K562 (cell line): Measurements from ENCODE around the gene MBNL1. TPM values are rescaled to one million over a fixed set of nuclear protein-coding genes. Genes with fewer than 3 reads are reported as not detected.

ENCODE experiments used
- ATAC-seq: fragments of 200-7000 bp; cut with Tn5 transposase; 3 replicates; pipeline ENCODE4 v1.9.1; 2020; ENCODE audit warnings: moderate library complexity
- BruUV-seq: library from RNA; stranded (reverse); fragments of 400-500 nt; replicated peaks from 2 replicates; lab custom pipeline; 2021; lab: Mats Ljungman, UMichigan
- CTCF ChIA-PET: fragments of 300-600 bp; formaldehyde crosslinking; extraction: SDS; loops from one replicate; lab custom pipeline; 2021; ENCODE audit warnings: low intra/inter-chr PET ratio; lab: Yijun Ruan, JAX
- POLR2A ChIA-PET: fragments of 300-600, 350-650 bp; sonication (Branson Sonifier 250); formaldehyde crosslinking; extraction: SDS; loops from one replicate; lab custom pipeline; 2021; ENCODE audit warnings: antibody characterized with exemption, inconsistent platforms; lab: Yijun Ruan, JAX
- DNase-seq, 4 experiments: peaks; one replicate each; pipeline versions ENCODE4 v3.0.0 to v3.0.0-alpha.2; 2011 to 2018; ENCODE audit warnings: low spot score in 3 of 4, mixed read lengths in 3 of 4; ENCODE audit errors: extremely low read depth in 1 of 4
- FAIRE-seq: peaks from 2 replicates; lab custom pipeline; 2011; peaks lifted over from hg19 to GRCh38; lab: Jason Lieb, UNC
- H2AFZ ChIP-seq: 2 replicates; pipeline ENCODE4 v1.6.0; 2011; ENCODE audit warnings: low read depth, low read length, control low read depth, inconsistent platforms
- H3K27ac ChIP-seq: fragments of 200-600 bp; 3 replicates; pipeline ENCODE4 v1.8.0; 2011; ENCODE audit warnings: low read depth, mild to moderate bottlenecking, control low read depth, inconsistent platforms, low read length, moderate library complexity, mixed read lengths; ENCODE audit errors: extremely low read depth
- H3K27me3 ChIP-seq, 2 experiments: fragments of 300-600 bp in 1 of 2; 2 replicates in 1 of 2; 3 replicates in 1 of 2; pipeline versions ENCODE4 v1.6.0 to v1.8.0; 2011; ENCODE audit warnings: inconsistent platforms in 2 of 2, low read length in 2 of 2, mild to moderate bottlenecking in 1 of 2, mixed read lengths in 1 of 2, moderate library complexity in 1 of 2; ENCODE audit not compliant: control insufficient read depth in 2 of 2, insufficient read depth in 2 of 2
- H3K36me3 ChIP-seq: fragments of 300-600 bp; 3 replicates; pipeline ENCODE4 v1.8.0; 2011; ENCODE audit warnings: mild to moderate bottlenecking, low read length, inconsistent platforms; ENCODE audit not compliant: control insufficient read depth, insufficient read depth
- H3K4me1 ChIP-seq, 2 experiments: fragments of 200-600 bp in 1 of 2; replicated peaks in 1 of 2; 2 replicates in 1 of 2; 3 replicates in 1 of 2; pipeline versions ENCODE4 v1.5.1 to v1.8.0; 2011; ENCODE audit warnings: inconsistent platforms in 2 of 2, low read length in 2 of 2, mild to moderate bottlenecking in 1 of 2, mixed read lengths in 1 of 2, moderate library complexity in 1 of 2; ENCODE audit not compliant: control insufficient read depth in 2 of 2, insufficient read depth in 2 of 2
- H3K4me2 ChIP-seq: 2 replicates; pipeline ENCODE4 v1.6.1; 2011; ENCODE audit warnings: low read length, control low read depth, inconsistent platforms, mixed read lengths; ENCODE audit not compliant: insufficient read depth
- H3K4me3 ChIP-seq: fragments of 200-600 bp; sonication (generic), shearing (Covaris generic); 2 replicates; pipeline ENCODE4 v1.5.1; 2016; ENCODE audit warnings: control low read depth, inconsistent platforms
- H3K79me2 ChIP-seq: fragments of 200-600 bp; 3 replicates; pipeline ENCODE4 v1.8.0; 2011; ENCODE audit warnings: low read length, inconsistent platforms; ENCODE audit not compliant: control insufficient read depth, insufficient read depth
- H3K9ac ChIP-seq, 2 experiments: 2 replicates each; pipeline versions ENCODE4 v1.6.0 to v1.6.1; 2011; ENCODE audit warnings: low read depth in 2 of 2, low read length in 2 of 2, control low read depth in 1 of 2, inconsistent platforms in 1 of 2, mild to moderate bottlenecking in 1 of 2, mixed read lengths in 1 of 2; ENCODE audit not compliant: insufficient read depth in 1 of 2
- H3K9me1 ChIP-seq: one replicate; pipeline ENCODE4 v1.6.0; 2011; ENCODE audit warnings: inconsistent platforms, mild to moderate bottlenecking, low read length, moderate library complexity; ENCODE audit not compliant: control insufficient read depth, insufficient read depth
- H3K9me3 ChIP-seq: replicated peaks from 2 replicates; pipeline ENCODE4 v1.5.1; 2011; ENCODE audit warnings: low read depth, low read length, inconsistent platforms; ENCODE audit not compliant: control insufficient read depth, insufficient read depth
- H4K20me1 ChIP-seq: replicated peaks from 2 replicates; pipeline ENCODE4 v1.6.1; 2011; ENCODE audit warnings: low read length, inconsistent platforms, mixed read lengths; ENCODE audit not compliant: control insufficient read depth, insufficient read depth
- ETV1 ChIP-seq: fragments of 450-650 bp; conservative IDR thresholded peaks from 2 replicates; pipeline ENCODE4 v1.6.1; 2016; ENCODE audit warnings: missing genetic modification characterization, control low read depth, low read depth, missing compliant biosample characterization
- PATZ1 ChIP-seq: fragments of 250-450 bp; sonication (Bioruptor Pico); IDR thresholded peaks from 2 replicates; pipeline ENCODE4 v1.5.0; 2020; ENCODE audit warnings: mild to moderate bottlenecking, borderline replicate concordance
- PYGO2 ChIP-seq: fragments of 450-650 bp; IDR thresholded peaks from 2 replicates; pipeline ENCODE4 v1.6.1; 2016; ENCODE audit warnings: mild to moderate bottlenecking, missing genetic modification characterization, moderate library complexity, missing compliant biosample characterization
- in situ Hi-C: fragments of 300-500 bp; cut with MboI; formaldehyde crosslinking; loops from 4 replicates; pipeline ENCODE4 v1.15.0; 2018; ENCODE audit warnings: inconsistent platforms, mixed read lengths
- intact Hi-C: fragments of 100-400 bp; cut with micrococcal nuclease; formaldehyde crosslinking; loops from 2 replicates; pipeline ENCODE4 v1.14.2; 2022
- polyA plus RNA-seq, 8 experiments: library from polyadenylated mRNA; depleted of rRNA in 4 of 8; stranded (reverse) in 5 of 8; unstranded in 3 of 8; fragments of >200 nt; fragmentation: Nextera tagmentation in 2 of 8; fragmentation: Illumina TruSeq in 1 of 8; extraction: Ambion mirVana in 2 of 8; extraction: Trizol in 1 of 8; gene quantifications; 2 replicates each; pipeline versions ENCODE4 v1.2.1 to v1.2.3, GENCODE V29; 2011 to 2014; ENCODE audit warnings: inconsistent platforms in 1 of 8, missing spikeins in 1 of 8
- total RNA-seq, 7 experiments: library from RNA; depleted of rRNA in 6 of 7; stranded (reverse); fragments of >200 nt in 6 of 7; fragmentation: Illumina TruSeq in 2 of 7; extraction: Trizol in 2 of 7; gene quantifications; 2 replicates each; pipeline versions ENCODE4 v1.2.1 to v1.2.3, GENCODE V29; 2011 to 2021; ENCODE audit warnings: low replicate concordance in 1 of 7

MBNL1 gene
- total and polyA plus RNA-seq, 9 of the 15 experiments (the other 6 are each of a cell fraction or from before 2014, with no cell fraction given) = 70.3 to 243 (median 220) TPM

- FAIRE-seq (no peak), ATAC-seq (no peak)
- Histone ChIP-seq H2AFZ (no peak overlapping the region), H3K4me3 (no peak overlapping the region), H3K27me3 (no peaks in the 10 kb centered on the region), H3K36me3 (peaks cover 64% of the 10 kb centered on the region; the same call in 2 of the 3 replicates), H3K79me2 (peaks cover 100% of the 10 kb centered on the region), H3K4me1 (peaks cover 5 to 49% of the 10 kb centered on the region in 2 experiments; a peak in 3 of 5 replicates), H3K9ac (no peak overlapping the region), H3K9me1 (no peaks in the 10 kb centered on the region), H3K4me2 (no peak overlapping the region), H3K27ac (peak overlapping the region; percentile 38; the same call in 1 of the 3 replicates)
- ChIA-PET CTCF (no interaction called here), POLR2A (interaction anchor here (0.8 to 2.7 kb wide), 5 partner anchors 8 to 15 kb away, joined by 3 to 16 read pairs (median 5); no protein-coding TSS in a partner anchor)
- intact Hi-C loops = loop anchor here (10.0 kb wide), 1 partner anchor 126 kb away; no protein-coding TSS in a partner anchor
- in situ Hi-C loops = no loop called here
- no peak for TF ChIP-seq PYGO2
- no peak for TF ChIP-seq ETV1 (tag)
- no peak for TF ChIP-seq PATZ1 (CRISPR knock-in tag)
- TF ChIP-seq, all 486 proteins: peak for 0
- H4K20me1 ChIP-seq = peaks cover 5% of the 10 kb centered on the region
- BruUV-seq = no TSS peak
- no peaks in the 10 kb centered on the region for H3K9me3 ChIP-seq
- DNase-seq = no peak
Measured at GRCh38 chr3:152318512-152318911, 49.8 kb downstream of the MBNL1 start.
